ENCODE measurements around the gene WDR86. TPM values are rescaled to one million over a fixed set of nuclear protein-coding genes. Genes with fewer than 3 reads are reported as not detected.

The WDR86 gene
- polyA plus RNA-seq, 1 donor from 2014 or later = 46.2 TPM

DNA sequence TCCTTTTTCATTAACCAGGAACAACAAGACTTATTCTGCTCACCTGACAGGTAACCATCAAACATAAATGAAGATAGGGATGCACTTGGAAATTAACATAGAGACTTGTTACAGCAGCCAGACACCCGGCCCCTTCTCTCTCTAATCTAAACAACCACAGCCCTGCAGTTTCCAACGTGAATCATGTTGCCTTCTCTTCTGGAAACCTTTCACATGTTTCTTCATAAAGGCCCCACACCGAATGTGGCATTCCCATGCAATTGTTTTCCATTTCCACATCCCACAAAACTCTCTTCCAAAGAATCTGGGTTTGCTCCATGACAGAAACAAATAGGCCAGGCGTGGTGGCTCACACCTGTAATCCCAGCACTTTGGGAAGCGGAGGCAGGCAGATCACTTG is 15.0 kb upstream of the WDR86 start:
- H3K36me3 ChIP-seq (ENCODE audit: insufficient read depth, low read length) = no peaks in the 10 kb centered on the region
- TF ChIP-seq SMC3 (conservative IDR thresholded peaks at IDR 0.05; ENCODE audit: poor library complexity) = no peak
- TF ChIP-seq RAD21 (conservative IDR thresholded peaks at IDR 0.05) = no peak
- no peak for TF ChIP-seq EP300 (conservative IDR thresholded peaks at IDR 0.05; ENCODE audit: poor library complexity, severe bottlenecking)
- no peak for TF ChIP-seq TAF1 (IDR thresholded peaks at IDR 0.05; ENCODE audit: low read depth)
- no peak for TF ChIP-seq REST (IDR thresholded peaks at IDR 0.05; ENCODE audit: borderline replicate concordance)
- no peak for TF ChIP-seq POLR2AphosphoS5 (IDR thresholded peaks at IDR 0.05)
- TF ChIP-seq EZH2 (IDR thresholded peaks at IDR 0.05; ENCODE audit: borderline replicate concordance, insufficient read depth, low read length, poor library complexity, severe bottlenecking) = no peak
- TF ChIP-seq MXI1 (conservative IDR thresholded peaks at IDR 0.05; ENCODE audit: poor library complexity, severe bottlenecking) = no peak
- no peak for TF ChIP-seq CTCF (IDR thresholded peaks at IDR 0.05; ENCODE audit: poor library complexity, severe bottlenecking)

GRCh38 chr7:151423936-151424335 is 14.1 kb upstream of the WDR86 start:
- Histone ChIP-seq H4K20me1 (ENCODE audit: insufficient read depth) (no peaks in the 10 kb centered on the region), H3K27me3 (ENCODE audit: insufficient read depth, low read depth, low read length) (no peaks in the 10 kb centered on the region)

More for the DNA sequence above, 15.0 kb upstream of the WDR86 start:
- Histone ChIP-seq H3K79me2 (replicated peaks; ENCODE audit: insufficient read depth, low read length) (no peaks in the 10 kb centered on the region), H3K9ac (ENCODE audit: low read length) (no peak overlapping the region), H3K9me2 (ENCODE audit: insufficient read depth, low read length) (no peaks in the 10 kb centered on the region), H3K9me3 (ENCODE audit: low read length) (peaks cover 5% of the 10 kb centered on the region), H3K4me3 (ENCODE audit: low read length) (no peak overlapping the region), H3K4me2 (ENCODE audit: low read length) (no peak overlapping the region), H3K27me3 (ENCODE audit: insufficient read depth, low read depth, low read length) (no peaks in the 10 kb centered on the region), H4K20me1 (ENCODE audit: insufficient read depth) (no peaks in the 10 kb centered on the region), H2AFZ (ENCODE audit: low read depth, low read length) (no peak overlapping the region), H3K27ac (ENCODE audit: low read length) (no peak overlapping the region), H3F3A (ENCODE audit: insufficient read depth, low read length, poor library complexity, severe bottlenecking) (no peaks in the 10 kb centered on the region)

More at GRCh38 chr7:151423936-151424335, 14.1 kb upstream of the WDR86 start:
- Histone ChIP-seq H3K9me2 (ENCODE audit: insufficient read depth, low read length) (no peaks in the 10 kb centered on the region), H3K27ac (ENCODE audit: low read length) (no peak overlapping the region), H3K36me3 (ENCODE audit: insufficient read depth, low read length) (no peaks in the 10 kb centered on the region), H3F3A (ENCODE audit: insufficient read depth, low read length, poor library complexity, severe bottlenecking) (no peaks in the 10 kb centered on the region), H3K9me3 (ENCODE audit: low read length) (peaks cover 5% of the 10 kb centered on the region), H3K79me2 (replicated peaks; ENCODE audit: insufficient read depth, low read length) (no peaks in the 10 kb centered on the region), H3K9ac (ENCODE audit: low read length) (no peak overlapping the region), H3K4me2 (ENCODE audit: low read length) (no peak overlapping the region), H3K4me3 (ENCODE audit: low read length) (no peak overlapping the region), H2AFZ (ENCODE audit: low read depth, low read length) (no peak overlapping the region)
- TF ChIP-seq EZH2 (IDR thresholded peaks at IDR 0.05; ENCODE audit: borderline replicate concordance, insufficient read depth, low read length, poor library complexity, severe bottlenecking) (no peak), POLR2AphosphoS5 (IDR thresholded peaks at IDR 0.05) (no peak), RAD21 (conservative IDR thresholded peaks at IDR 0.05) (no peak), EP300 (conservative IDR thresholded peaks at IDR 0.05; ENCODE audit: poor library complexity, severe bottlenecking) (no peak), TAF1 (IDR thresholded peaks at IDR 0.05; ENCODE audit: low read depth) (no peak), REST (IDR thresholded peaks at IDR 0.05; ENCODE audit: borderline replicate concordance) (no peak), MXI1 (conservative IDR thresholded peaks at IDR 0.05; ENCODE audit: poor library complexity, severe bottlenecking) (no peak), SMC3 (conservative IDR thresholded peaks at IDR 0.05; ENCODE audit: poor library complexity) (no peak), CTCF (IDR thresholded peaks at IDR 0.05; ENCODE audit: poor library complexity, severe bottlenecking) (no peak)

Data from neural cell (in vitro differentiated cells).